ENCODE data around the gene B4GALT2.

DNA sequence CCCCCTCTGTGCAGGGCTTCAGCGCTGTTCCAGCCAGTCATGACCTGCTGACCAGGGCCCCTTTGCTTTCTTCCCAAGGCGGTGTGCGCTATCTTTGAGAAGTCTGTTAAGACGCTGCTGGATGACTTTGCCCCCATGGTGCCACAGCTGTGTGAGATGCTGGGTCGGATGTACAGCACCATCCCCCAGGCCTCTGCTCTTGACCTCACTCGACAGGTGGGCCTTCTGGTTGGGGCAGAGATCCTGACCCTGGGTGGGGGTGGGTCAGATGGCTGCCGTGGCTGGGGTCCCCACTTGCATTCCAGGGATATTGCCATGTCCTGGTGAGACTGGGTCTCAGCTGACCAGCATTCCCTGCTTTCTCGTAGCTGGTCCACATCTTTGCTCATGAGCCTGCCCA is 18.2 kb upstream of the B4GALT2 start:
- no peak for TF ChIP-seq EZH2phosphoT487 (IDR thresholded peaks at IDR 0.05; ENCODE audit: borderline replicate concordance, low read depth, low read length)
- TF ChIP-seq, protein P1, sequence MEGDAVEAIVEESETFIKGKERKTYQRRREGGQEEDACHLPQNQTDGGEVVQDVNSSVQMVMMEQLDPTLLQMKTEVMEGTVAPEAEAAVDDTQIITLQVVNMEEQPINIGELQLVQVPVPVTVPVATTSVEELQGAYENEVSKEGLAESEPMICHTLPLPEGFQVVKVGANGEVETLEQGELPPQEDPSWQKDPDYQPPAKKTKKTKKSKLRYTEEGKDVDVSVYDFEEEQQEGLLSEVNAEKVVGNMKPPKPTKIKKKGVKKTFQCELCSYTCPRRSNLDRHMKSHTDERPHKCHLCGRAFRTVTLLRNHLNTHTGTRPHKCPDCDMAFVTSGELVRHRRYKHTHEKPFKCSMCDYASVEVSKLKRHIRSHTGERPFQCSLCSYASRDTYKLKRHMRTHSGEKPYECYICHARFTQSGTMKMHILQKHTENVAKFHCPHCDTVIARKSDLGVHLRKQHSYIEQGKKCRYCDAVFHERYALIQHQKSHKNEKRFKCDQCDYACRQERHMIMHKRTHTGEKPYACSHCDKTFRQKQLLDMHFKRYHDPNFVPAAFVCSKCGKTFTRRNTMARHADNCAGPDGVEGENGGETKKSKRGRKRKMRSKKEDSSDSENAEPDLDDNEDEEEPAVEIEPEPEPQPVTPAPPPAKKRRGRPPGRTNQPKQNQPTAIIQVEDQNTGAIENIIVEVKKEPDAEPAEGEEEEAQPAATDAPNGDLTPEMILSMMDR (conservative IDR thresholded peaks at IDR 0.05; ENCODE audit: low read length), result no peak
